Medulla oblongata (tissue), 1 donor: ENCODE measurements around the gene SYPL1.

Experiments
- DNase-seq: peaks from one replicate; pipeline ENCODE4 v3.0.0-alpha.2; 2015; ENCODE audit errors: extremely low spot score

SYPL1 gene

GRCh38 chr7:106050746-106051117 is 61.4 kb downstream of the SYPL1 start:
- DNase-seq, result no peak

DNA sequence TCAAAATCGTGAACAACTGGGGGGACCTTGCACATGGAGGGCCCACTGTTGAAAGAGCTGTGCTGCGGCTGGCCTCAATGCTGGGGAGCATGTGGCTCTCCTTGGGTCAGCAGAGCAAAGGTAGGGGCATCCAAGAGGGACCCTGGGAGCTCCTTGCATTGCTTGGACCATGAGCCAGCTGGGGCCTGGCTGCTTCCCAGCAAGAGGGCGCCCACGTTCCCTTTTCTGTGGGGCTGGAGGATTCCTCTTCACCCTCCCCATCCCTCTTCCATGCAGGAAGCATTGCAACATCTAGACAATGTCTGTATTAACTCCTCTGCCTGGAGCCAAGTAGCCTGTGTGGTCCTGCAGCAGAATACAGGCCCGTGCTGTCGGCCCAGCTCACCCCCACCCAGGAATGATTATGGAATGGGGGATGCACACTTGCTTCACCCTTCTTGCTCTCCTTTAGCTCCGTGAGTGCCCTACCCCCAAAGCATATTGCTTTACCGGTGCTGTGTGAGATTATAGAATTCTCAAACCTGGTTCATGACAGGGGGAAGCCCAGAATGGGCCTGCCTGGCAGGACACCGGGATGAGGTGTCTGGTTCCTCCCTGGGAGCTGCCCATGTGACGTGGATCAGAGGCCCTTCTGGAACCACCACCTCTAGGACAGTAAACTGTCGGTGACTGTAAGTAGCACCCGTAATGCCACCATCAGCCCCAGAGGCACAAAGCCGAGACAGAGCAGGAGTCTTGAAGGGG is 61.9 kb downstream of the SYPL1 start:
- no peak for DNase-seq

DNA sequence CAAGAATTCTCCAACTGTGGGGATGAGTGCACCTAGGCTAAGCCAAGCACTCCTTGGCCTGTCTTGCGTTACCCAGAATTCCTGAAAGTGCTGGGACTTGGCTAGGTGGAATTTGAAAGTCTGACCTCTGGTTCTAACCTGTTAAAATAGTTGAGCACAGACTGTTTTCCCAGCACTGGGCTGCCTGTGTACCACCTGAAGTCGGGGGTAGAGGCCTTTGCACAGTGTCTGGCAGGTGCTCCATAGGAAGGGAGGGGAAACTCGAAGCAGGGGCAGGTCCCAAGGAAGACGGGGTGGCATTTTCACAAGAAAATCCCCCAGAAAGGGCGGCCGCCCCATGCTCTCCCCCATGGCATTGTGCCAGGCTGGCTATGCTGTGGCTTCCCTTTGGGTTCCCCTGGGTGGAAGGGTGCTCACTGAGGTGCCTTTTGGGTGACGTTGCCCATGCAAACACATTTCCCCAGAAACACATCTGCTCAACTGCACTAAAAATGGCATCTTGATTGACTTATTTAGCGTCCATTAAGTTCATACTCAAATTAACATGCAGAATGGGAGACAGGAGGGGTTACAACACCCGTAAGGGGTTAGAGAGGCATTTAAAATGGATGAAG is 62.9 kb downstream of the SYPL1 start:
- no peak for DNase-seq

- no peak for DNase-seq
Observed at GRCh38 chr7:106048706-106049020, 63.4 kb downstream of the SYPL1 start.

- no peak for DNase-seq
Observed at GRCh38 chr7:106047818-106048705, 64.0 kb downstream of the SYPL1 start.

GRCh38 chr7:106047184-106047583 is 64.9 kb downstream of the SYPL1 start:
- no peak for DNase-seq

- no peak for DNase-seq
Observed at GRCh38 chr7:106045586-106045985, 66.5 kb downstream of the SYPL1 start.

GRCh38 chr7:106045139-106045538 is 67.0 kb downstream of the SYPL1 start:
- no peak for DNase-seq

GRCh38 chr7:106042196-106042611 is 69.9 kb downstream of the SYPL1 start:
- DNase-seq, result no peak

DNA sequence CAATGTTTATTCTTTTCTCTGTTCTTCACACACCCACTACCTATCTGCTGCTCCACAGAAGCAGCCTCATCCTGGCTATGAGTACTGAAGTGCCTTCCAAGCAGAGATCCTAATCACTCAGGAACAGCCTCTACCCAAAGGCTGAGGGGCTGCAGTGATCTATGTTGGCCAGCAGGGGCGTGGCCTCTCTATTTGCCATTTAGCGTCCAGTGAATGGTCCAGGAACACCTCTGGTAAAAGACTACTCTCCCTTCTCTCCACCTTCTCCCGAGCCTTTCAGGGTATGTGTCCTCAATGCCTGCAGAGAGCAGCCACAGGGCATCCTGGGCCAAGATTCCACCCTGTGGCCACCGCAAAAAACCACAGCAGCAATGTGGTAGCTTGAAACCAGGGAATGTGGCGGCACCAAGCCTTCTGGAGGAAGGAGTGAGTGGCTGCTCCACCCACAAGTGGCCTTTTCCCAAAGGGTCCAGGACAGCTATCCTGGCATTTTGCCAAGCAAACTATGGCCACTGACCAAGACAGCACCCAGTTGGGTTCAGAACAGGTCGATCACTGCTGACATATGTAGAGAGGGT is 70.9 kb downstream of the SYPL1 start:
- DNase-seq, result no peak
